Progenitor cell of endocrine pancreas (in vitro differentiated cells): ENCODE results near the gene RRAD. TPM values are rescaled to one million over a fixed set of nuclear protein-coding genes. Genes with fewer than 3 reads are reported as not detected.
A peak's percentile ranks its signal among the peaks of the same experiment; 100 is the strongest.

Source experiments
- DNase-seq: peaks from one replicate; pipeline ENCODE4 v3.0.0; 2021; ENCODE audit warnings: low spot score; ENCODE audit not compliant: unreplicated experiment
- H3K27ac Mint-ChIP-seq: 2 replicates; pipeline ENCODE4 v1.8.0; 2021; ENCODE audit warnings: mild to moderate bottlenecking, moderate library complexity, mixed read lengths
- H3K27me3 Mint-ChIP-seq: 2 replicates; pipeline ENCODE4 v1.8.0; 2021; ENCODE audit warnings: mixed read lengths
- H3K36me3 Mint-ChIP-seq: 2 replicates; pipeline ENCODE4 v1.8.0; 2022; ENCODE audit warnings: mixed read lengths; ENCODE audit not compliant: insufficient read depth
- H3K4me1 Mint-ChIP-seq: 2 replicates; pipeline ENCODE4 v1.8.0; 2021; ENCODE audit warnings: low read depth, mixed read lengths
- H3K4me3 Mint-ChIP-seq: 2 replicates; pipeline ENCODE4 v1.8.0; 2021; ENCODE audit warnings: low read depth, mild to moderate bottlenecking, moderate library complexity, mixed read lengths
- H3K9me3 Mint-ChIP-seq: 2 replicates; pipeline ENCODE4 v1.8.0; 2021; ENCODE audit warnings: low read depth, mixed read lengths
- total RNA-seq: library from RNA; stranded (reverse); gene quantifications from 2 replicates; pipeline ENCODE4 v1.2.1, GENCODE V29; 2021
- TF ChIP-seq, protein P1 (sequence below): fragments of 200-600 bp; sonication (generic); IDR thresholded peaks from one replicate; pipeline ENCODE4 v1.5.0; 2021; ENCODE audit warnings: antibody characterized with exemption, mild to moderate bottlenecking; ENCODE audit not compliant: unreplicated experiment

The RRAD gene
- total RNA-seq, 1 donor from 2014 or later: 0.36 TPM

DNA sequence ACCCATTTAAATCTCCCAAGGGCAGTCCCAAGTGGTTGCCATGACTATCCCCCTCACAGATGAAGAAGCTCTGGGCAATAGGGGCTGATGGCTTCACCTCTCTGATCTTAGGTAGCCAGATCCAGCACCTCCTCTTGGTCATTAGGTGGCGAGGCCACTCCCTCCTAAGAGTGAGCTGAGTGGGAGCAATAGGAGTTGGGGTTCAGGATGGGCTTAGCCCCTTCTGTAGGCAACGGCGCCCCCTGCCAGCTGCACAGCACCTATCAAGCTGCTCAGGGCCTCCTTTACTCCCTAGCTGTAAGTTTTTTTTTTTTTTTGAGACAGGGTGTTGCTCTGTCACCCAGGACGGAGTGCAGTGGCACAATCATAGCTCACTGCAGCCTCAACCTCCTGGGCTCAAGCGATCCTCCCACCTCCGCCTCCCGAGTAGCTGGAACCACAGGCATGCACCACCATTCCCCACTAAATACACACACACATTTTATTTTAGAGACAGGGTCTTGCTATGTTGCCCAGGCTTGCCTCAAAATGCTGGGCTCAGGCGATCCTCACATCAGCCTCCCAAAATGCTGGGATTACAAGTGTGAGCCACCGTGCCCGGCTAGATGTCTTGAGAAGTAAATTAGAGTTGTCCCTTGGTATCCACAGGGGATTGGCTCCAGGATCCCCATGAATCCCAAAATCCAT lies 3.5 kb upstream of the RRAD start:
- H3K27ac Mint-ChIP-seq: no peak overlapping the region
- H3K27me3 Mint-ChIP-seq: peaks cover 38% of the 10 kb centered on the region
- no peak overlapping the region for H3K4me3 Mint-ChIP-seq
- DNase-seq: no peak
- peaks cover 11% of the 10 kb centered on the region for H3K4me1 Mint-ChIP-seq
- no peaks in the 10 kb centered on the region for H3K9me3 Mint-ChIP-seq
- TF ChIP-seq, protein P1, sequence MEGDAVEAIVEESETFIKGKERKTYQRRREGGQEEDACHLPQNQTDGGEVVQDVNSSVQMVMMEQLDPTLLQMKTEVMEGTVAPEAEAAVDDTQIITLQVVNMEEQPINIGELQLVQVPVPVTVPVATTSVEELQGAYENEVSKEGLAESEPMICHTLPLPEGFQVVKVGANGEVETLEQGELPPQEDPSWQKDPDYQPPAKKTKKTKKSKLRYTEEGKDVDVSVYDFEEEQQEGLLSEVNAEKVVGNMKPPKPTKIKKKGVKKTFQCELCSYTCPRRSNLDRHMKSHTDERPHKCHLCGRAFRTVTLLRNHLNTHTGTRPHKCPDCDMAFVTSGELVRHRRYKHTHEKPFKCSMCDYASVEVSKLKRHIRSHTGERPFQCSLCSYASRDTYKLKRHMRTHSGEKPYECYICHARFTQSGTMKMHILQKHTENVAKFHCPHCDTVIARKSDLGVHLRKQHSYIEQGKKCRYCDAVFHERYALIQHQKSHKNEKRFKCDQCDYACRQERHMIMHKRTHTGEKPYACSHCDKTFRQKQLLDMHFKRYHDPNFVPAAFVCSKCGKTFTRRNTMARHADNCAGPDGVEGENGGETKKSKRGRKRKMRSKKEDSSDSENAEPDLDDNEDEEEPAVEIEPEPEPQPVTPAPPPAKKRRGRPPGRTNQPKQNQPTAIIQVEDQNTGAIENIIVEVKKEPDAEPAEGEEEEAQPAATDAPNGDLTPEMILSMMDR: peak; percentile 30
- H3K36me3 Mint-ChIP-seq: no peaks in the 10 kb centered on the region

DNA sequence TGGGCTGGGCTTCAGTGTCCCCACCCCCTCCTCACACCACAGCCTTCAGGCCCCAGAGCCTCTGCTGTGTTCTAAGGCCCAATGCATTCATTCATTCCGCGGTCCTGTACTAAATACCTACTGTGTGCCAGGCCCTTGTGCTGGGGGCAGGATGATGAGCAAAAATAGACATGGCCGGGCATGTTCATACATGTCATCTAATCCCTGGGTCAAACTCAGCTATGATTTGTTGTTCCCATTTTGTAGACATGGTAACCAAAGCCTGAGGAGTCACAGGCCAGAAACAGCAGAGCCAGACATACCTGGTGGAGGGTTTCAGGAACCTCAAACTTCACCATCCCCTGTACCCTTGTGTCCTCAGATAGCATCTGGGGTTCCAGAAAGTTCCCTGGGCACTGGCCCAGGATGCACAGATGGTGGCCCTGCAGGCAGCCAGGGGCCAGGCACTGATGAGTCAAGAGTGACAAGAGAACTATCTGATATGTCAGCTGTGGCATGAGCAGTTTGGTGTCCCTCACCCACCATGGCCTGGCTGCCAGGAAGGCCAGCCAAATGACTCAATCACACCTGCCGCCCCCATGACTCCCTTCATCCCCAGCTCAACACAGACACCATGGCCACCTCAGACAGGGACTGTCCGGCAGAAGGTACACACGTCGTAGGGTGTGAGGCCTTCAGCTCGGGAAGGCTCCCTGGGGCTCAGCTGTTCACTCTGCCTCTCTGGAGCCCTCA lies 2.7 kb upstream of the RRAD start:
- H3K4me3 Mint-ChIP-seq: no peak overlapping the region
- DNase-seq: no peak
- no peak overlapping the region for H3K27ac Mint-ChIP-seq
- no peaks in the 10 kb centered on the region for H3K9me3 Mint-ChIP-seq
- H3K4me1 Mint-ChIP-seq: peaks cover 3% of the 10 kb centered on the region
- TF ChIP-seq, protein P1: no peak
- H3K36me3 Mint-ChIP-seq: no peaks in the 10 kb centered on the region
- peaks cover 45% of the 10 kb centered on the region for H3K27me3 Mint-ChIP-seq

DNA sequence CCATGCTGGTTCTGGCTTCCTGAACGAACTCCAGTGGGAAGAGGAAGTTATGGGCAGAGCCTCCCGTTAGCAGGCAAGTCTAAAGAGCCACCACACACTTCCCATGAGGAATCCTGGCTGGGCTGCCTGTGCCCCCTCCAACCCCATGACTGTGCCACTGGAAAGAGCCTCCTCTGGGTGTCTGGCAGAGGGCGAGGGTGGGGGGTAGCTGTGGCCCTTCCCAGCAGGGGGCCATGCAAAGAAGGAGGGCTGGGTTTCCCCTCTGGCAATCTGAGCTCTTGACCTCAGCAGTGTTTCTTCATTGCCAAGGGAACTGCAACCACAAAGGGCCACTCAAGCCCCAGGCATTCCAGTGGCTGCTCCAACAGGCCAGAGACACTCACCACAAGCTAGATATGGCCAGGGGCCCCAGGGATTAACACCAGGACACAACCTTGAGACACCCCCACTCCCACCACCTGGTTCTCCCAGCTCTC lies 1.7 kb upstream of the RRAD start:
- DNase-seq: no peak
- Mint-ChIP-seq H3K4me3 (no peak overlapping the region), H3K27me3 (peaks cover 52% of the 10 kb centered on the region)

DNA sequence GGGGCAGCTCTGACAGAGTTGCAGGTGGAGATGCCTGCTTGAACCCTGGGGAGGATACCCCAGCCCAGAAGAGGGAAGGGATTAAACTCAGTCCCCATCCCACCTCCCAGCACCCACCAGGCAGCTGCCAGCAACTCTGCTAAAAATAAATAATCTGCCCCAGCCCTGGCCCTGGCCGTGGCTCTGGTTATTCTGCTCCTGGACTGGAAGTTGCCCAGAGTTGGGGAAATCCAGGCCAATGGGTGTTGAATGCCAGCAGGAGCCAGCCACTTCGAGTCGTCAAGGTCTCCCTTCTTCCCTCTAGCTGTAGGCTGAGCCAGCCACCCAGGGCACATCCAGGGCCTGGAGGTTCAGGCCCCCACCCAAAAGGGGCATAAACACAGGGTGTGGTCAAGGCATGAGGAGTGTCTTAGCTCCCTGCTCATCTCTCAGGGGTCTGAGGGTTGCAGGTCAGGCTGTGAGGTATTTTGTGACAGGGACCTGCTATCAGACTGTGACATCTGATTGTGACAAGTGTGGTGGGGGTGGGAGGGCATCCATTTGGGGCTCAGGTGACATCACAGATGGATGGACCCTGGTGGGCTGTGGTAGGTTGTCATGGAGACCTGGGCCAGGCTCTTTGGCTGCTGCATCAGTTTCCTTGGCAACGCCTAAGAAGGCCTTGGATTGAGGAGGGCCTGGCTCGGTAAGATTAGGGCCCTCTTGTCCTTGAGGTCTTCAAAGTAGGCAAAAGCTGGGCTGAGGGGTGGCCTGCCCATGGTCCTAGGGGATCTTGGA lies 1.0 kb upstream of the RRAD start:
- Mint-ChIP-seq H3K27me3 (peaks cover 54% of the 10 kb centered on the region), H3K4me1 (no peaks in the 10 kb centered on the region), H3K27ac (no peak overlapping the region), H3K9me3 (no peaks in the 10 kb centered on the region), H3K4me3 (no peak overlapping the region), H3K36me3 (no peaks in the 10 kb centered on the region)
- no peak for DNase-seq
- TF ChIP-seq, protein P1: no peak

More for the DNA sequence above, 1.7 kb upstream of the RRAD start:
- H3K36me3 Mint-ChIP-seq: no peaks in the 10 kb centered on the region
- no peaks in the 10 kb centered on the region for H3K4me1 Mint-ChIP-seq
- TF ChIP-seq, protein P1: no peak
- no peaks in the 10 kb centered on the region for H3K9me3 Mint-ChIP-seq
- no peak overlapping the region for H3K27ac Mint-ChIP-seq
